Pancreas (tissue), 10 donors: ENCODE measurements around the gene TRAF5. TPM values are rescaled to one million over a fixed set of nuclear protein-coding genes. Genes with fewer than 3 reads are reported as not detected.

ENCODE experiments used
- ATAC-seq, 4 donors: fragments of 200-7000 bp; cut with Tn5 transposase; one replicate each; pipeline versions ENCODE4 v1.8.0 to v1.9.1; 2020; ENCODE audit warnings: mild to moderate bottlenecking in 4 of 4, moderate library complexity in 4 of 4
- DNase-seq, 6 donors: peaks; one replicate each; pipeline ENCODE4 v3.0.0-alpha.2; 2020
- FAIRE-seq: peaks from 2 replicates; lab custom pipeline; 2012; peaks lifted over from hg19 to GRCh38; lab: Jason Lieb, UNC
- H3K27ac ChIP-seq, 4 donors: fragments of 200-600 bp; sonication (generic); 1 replicate in 3 of 4; 2 replicates in 1 of 4; pipeline versions ENCODE4 v1.5.0 to v1.8.0; 2020
- H3K27me3 ChIP-seq, 4 donors: fragments of 200-600 bp; one replicate each; pipeline ENCODE4 v1.8.0; 2021
- H3K36me3 ChIP-seq, 3 donors: fragments of 200-600 bp; sonication (generic) in 1 of 3; one replicate each; pipeline versions ENCODE4 v1.5.0 to v1.8.0; 2020 to 2021
- H3K4me1 ChIP-seq, 3 donors: fragments of 200-600 bp; one replicate each; pipeline ENCODE4 v1.8.0; 2021
- H3K4me3 ChIP-seq, 4 donors: fragments of 200-600 bp; sonication (generic) in 2 of 4; one replicate each; pipeline versions ENCODE4 v1.5.0 to v1.8.0; 2020 to 2021
- H3K9me3 ChIP-seq, 4 donors: fragments of 200-600 bp; one replicate each; pipeline ENCODE4 v1.8.0; 2021
- WGBS, 2 donors: extraction: QIAGEN DNeasy Blood & Tissue Kit; methylation state at CpG; one replicate each; pipeline ENCODE4 v1.1.7; 2013; 5-methylcytosine and 5-hydroxymethylcytosine counted together
- intact Hi-C, 3 donors: fragments of 100-400 bp; cut with DNase I; formaldehyde crosslinking; loops; one replicate each; pipeline versions ENCODE4 v1.11.1 to v1.14.2; 2022
- polyA plus RNA-seq, 2 donors: library from polyadenylated mRNA; stranded (reverse); fragments of 200-250 nt; gene quantifications; one replicate each; pipeline ENCODE4 v1.2.3, GENCODE V29; 2013
- total RNA-seq, 6 donors: library from RNA; stranded (reverse); fragmentation: NEBNext Ultra II Directional in 4 of 6; extraction: Animal tissue kit (Norgen Biotek cat#: 25700) in 4 of 6; gene quantifications; one replicate each; pipeline versions ENCODE4 v1.2.1 to v1.2.4, GENCODE V29; 2021 to 2023
- TF ChIP-seq, protein P1 (sequence below), 4 donors: fragments of 200-600 bp; sonication (generic) in 3 of 4; IDR thresholded peaks; one replicate each; pipeline versions ENCODE4 v1.5.0 to v1.8.0; 2021; ENCODE audit warnings: antibody characterized with exemption in 4 of 4
- donor health status: healthy with polysubstance abuse.
- donor health status: DM: no; HTN: no; CAD: no; lungs with moderate emphysema.
- donor health status: DM: no; HTN: no; CAD: no.
- donor health status: control.
- donor health status: control.
- donor health status: Bipolar disorder and iron deficiency.
- donor health status: DM: yes; HTN: yes; CAD: no.
- donor health status: DM: no; HTN: no; CAD: no.
- donor health status: DM: no; HTN: no; CAD: no.
- donor health status: DM: yes; HTN: yes; CAD: no.

The TRAF5 gene
- total and polyA plus RNA-seq, 8 donors = 14.5 to 26.6 (median 23.2) TPM

DNA sequence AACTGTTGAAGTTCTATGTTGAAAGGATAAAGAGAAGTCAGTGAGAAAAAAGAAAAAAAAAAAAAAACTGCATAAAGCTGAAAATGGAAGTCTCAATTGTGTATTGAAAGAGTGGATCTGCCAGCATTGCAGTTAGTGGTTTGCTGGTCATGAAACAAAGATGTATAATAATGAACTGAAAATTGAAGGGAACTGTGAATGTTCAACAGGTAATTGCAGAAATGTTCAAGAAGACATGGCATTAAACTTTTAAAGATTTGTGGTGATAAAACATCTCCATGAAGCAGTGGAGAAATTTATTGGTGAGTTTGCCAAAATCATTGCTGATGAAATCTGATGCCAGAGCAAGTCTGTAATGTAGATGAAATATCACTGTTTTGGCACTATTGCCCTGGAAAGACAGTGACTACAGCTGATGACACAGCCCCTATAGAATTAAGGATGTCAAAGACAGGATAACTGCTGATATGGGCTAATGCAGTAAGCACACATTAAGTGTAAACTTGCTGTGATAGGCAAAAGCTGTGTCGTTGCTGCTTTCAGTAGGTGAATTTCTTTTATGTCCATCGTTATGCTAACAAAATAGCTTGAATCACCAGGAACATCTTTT lies 94.3 kb downstream of the TRAF5 start:
- FAIRE-seq = no peak
- TF ChIP-seq, protein P1, sequence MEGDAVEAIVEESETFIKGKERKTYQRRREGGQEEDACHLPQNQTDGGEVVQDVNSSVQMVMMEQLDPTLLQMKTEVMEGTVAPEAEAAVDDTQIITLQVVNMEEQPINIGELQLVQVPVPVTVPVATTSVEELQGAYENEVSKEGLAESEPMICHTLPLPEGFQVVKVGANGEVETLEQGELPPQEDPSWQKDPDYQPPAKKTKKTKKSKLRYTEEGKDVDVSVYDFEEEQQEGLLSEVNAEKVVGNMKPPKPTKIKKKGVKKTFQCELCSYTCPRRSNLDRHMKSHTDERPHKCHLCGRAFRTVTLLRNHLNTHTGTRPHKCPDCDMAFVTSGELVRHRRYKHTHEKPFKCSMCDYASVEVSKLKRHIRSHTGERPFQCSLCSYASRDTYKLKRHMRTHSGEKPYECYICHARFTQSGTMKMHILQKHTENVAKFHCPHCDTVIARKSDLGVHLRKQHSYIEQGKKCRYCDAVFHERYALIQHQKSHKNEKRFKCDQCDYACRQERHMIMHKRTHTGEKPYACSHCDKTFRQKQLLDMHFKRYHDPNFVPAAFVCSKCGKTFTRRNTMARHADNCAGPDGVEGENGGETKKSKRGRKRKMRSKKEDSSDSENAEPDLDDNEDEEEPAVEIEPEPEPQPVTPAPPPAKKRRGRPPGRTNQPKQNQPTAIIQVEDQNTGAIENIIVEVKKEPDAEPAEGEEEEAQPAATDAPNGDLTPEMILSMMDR (IDR thresholded peaks at IDR 0.05) = no peak

DNA sequence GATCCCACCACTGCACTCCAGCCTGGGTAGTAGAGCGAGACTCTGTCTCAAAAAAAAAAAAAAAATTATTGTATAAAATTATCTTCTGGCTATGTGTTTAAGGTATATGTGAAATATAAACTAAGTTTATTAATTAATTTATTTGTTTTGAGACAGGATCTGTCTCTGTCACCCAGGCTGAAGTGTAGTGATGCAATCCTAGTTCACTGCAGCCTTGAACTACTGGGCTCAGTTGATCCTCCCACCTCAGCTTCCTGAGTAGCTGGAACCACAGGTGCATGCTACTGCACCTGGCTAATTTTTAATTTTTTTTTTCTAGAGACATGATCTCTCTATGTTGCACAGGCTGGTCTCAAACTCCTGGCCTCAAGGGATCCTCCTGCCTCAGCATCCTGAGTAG lies 97.4 kb downstream of the TRAF5 start:
- ATAC-seq (no peak), DNase-seq (no peak), FAIRE-seq (no peak)
- H3K27ac ChIP-seq = no peak overlapping the region
- no peaks in the 10 kb centered on the region for H3K4me1 ChIP-seq
- 100% methylated on average over 1 of the region's 1 CpG for WGBS, 2 donors
- no peaks in the 10 kb centered on the region for H3K36me3 ChIP-seq
- H3K9me3 ChIP-seq = no peaks in the 10 kb centered on the region
- H3K4me3 ChIP-seq = no peak overlapping the region
- TF ChIP-seq, protein P1 (IDR thresholded peaks at IDR 0.05) = no peak
- intact Hi-C loops = no loop called here
- H3K27me3 ChIP-seq = no peaks in the 10 kb centered on the region

More for the DNA sequence above, 94.3 kb downstream of the TRAF5 start:
- Histone ChIP-seq H3K27me3 (no peaks in the 10 kb centered on the region), H3K27ac (no peak overlapping the region), H3K9me3 (no peaks in the 10 kb centered on the region), H3K4me1 (peaks cover 0 to under 1% (median 0%) of the 10 kb centered on the region in 3 donors), H3K4me3 (no peak overlapping the region), H3K36me3 (no peaks in the 10 kb centered on the region)
- DNase-seq (no peak), ATAC-seq (no peak)
- WGBS, 2 donors = 74% methylated on average over 2 of the region's 2 CpGs
- intact Hi-C loops = no loop called here

Other genes with a start within 250 kb of the TRAF5 start
- gene KCNH1, start 192.7 kb upstream of the TRAF5 start, total RNA-seq = under 1 TPM; 0.24 to 0.49 (median 0.31) TPM
- under 1 TPM; 0.46 to 0.61 TPM for gene KCNH1, start 192.7 kb upstream of the TRAF5 start, polyA plus RNA-seq
- gene RCOR3, start 67.5 kb upstream of the TRAF5 start, total RNA-seq = 10 to 100 TPM; 19.0 to 34.6 (median 25.5) TPM
- gene RCOR3, start 67.5 kb upstream of the TRAF5 start, polyA plus RNA-seq = 10 to 100 TPM; 23.1 to 28.8 TPM
- gene RD3, start 165.3 kb downstream of the TRAF5 start, total RNA-seq = under 1 TPM in 1 of 6 donors, not detected in 5; 0.06 TPM
- gene RD3, start 165.3 kb downstream of the TRAF5 start, polyA plus RNA-seq = under 1 TPM in 1 of 2 donors, not detected in 1; 0.09 TPM